HepG2 (cell line): Measurements from ENCODE around the gene PLB1. TPM values are rescaled to one million over a fixed set of nuclear protein-coding genes. Genes with fewer than 3 reads are reported as not detected.

Experiments used
- ATAC-seq: fragments of 200-7000 bp; cut with Tn5 transposase; 3 replicates; pipeline ENCODE4 v1.9.1; 2020; ENCODE audit warnings: mild to moderate bottlenecking, moderate library complexity
- BruUV-seq: library from RNA; stranded (reverse); fragments of 400-500 nt; replicated peaks from 2 replicates; lab custom pipeline; 2021; lab: Mats Ljungman, UMichigan
- CTCF ChIA-PET: fragments of 300-600 bp; formaldehyde crosslinking; extraction: SDS; loops from one replicate; lab custom pipeline; 2021; ENCODE audit warnings: low total read pairs, inconsistent platforms, low intra/inter-chr PET ratio; lab: Yijun Ruan, JAX
- POLR2A ChIA-PET: fragments of 350-600 bp; sonication (Branson Sonifier 250); formaldehyde crosslinking; loops from one replicate; lab custom pipeline; 2020; ENCODE audit warnings: antibody characterized with exemption, inconsistent platforms; lab: Yijun Ruan, JAX
- DNase-seq: peaks from one replicate; pipeline ENCODE4 v3.0.0-alpha.2; 2015; ENCODE audit warnings: low spot score
- FAIRE-seq: peaks from 3 replicates; lab custom pipeline; 2011; peaks lifted over from hg19 to GRCh38; lab: Jason Lieb, UNC
- H2AFZ ChIP-seq: one replicate; pipeline ENCODE4 v1.6.1; 2011; ENCODE audit warnings: low read length, inconsistent platforms
- H3K27ac ChIP-seq: fragments of 300-600 bp; 3 replicates; pipeline ENCODE4 v1.8.0; 2011; ENCODE audit warnings: mixed run types, mild to moderate bottlenecking, mixed read lengths, low read length, inconsistent platforms; ENCODE audit not compliant: insufficient read depth; ENCODE audit errors: extremely low read length
- H3K27me3 ChIP-seq, 2 experiments: fragments of 200-600 bp in 1 of 2; 2 replicates in 1 of 2; 3 replicates in 1 of 2; pipeline versions ENCODE4 v1.6.0 to v1.8.0; 2011; ENCODE audit warnings: low read length in 2 of 2, mild to moderate bottlenecking in 2 of 2, moderate library complexity in 2 of 2, inconsistent platforms in 1 of 2; ENCODE audit not compliant: insufficient read depth in 2 of 2, control insufficient read depth in 1 of 2
- H3K36me3 ChIP-seq, 2 experiments: fragments of 200-600 bp in 1 of 2; replicated peaks in 1 of 2; 2 replicates in 1 of 2; 3 replicates in 1 of 2; pipeline versions ENCODE4 v1.5.1 to v1.8.0; 2011; ENCODE audit warnings: low read length in 2 of 2, inconsistent platforms in 1 of 2; ENCODE audit not compliant: insufficient read depth in 2 of 2, control insufficient read depth in 1 of 2
- H3K4me1 ChIP-seq: 2 replicates; pipeline ENCODE4 v1.5.1; 2012; ENCODE audit warnings: low read length, inconsistent platforms; ENCODE audit not compliant: insufficient read depth
- H3K4me2 ChIP-seq: 2 replicates; pipeline ENCODE4 v1.6.0; 2011; ENCODE audit warnings: low read depth, low read length, inconsistent platforms
- H3K4me3 ChIP-seq, 3 experiments: fragments of 200-600 bp in 1 of 3; sonication (generic), shearing (Covaris generic) in 1 of 3; replicated peaks in 1 of 3; 2 replicates each; pipeline ENCODE4 v1.5.1; 2011 to 2016; ENCODE audit warnings: low read length in 3 of 3, inconsistent platforms in 2 of 3, low read depth in 2 of 3, mild to moderate bottlenecking in 2 of 3, control low read depth in 1 of 3, mixed read lengths in 1 of 3; ENCODE audit not compliant: insufficient read depth in 1 of 3
- H3K79me2 ChIP-seq: one replicate; pipeline ENCODE4 v1.6.1; 2011; ENCODE audit warnings: low read length, inconsistent platforms; ENCODE audit not compliant: insufficient read depth
- H3K9ac ChIP-seq: 2 replicates; pipeline ENCODE4 v1.6.0; 2011; ENCODE audit warnings: mild to moderate bottlenecking, low read depth, low read length, inconsistent platforms; ENCODE audit not compliant: insufficient read depth
- H3K9me3 ChIP-seq: 2 replicates; pipeline ENCODE4 v1.5.1; 2012; ENCODE audit warnings: mild to moderate bottlenecking, low read length
- H4K20me1 ChIP-seq: 2 replicates; pipeline ENCODE4 v1.6.0; 2011; ENCODE audit warnings: inconsistent platforms, mild to moderate bottlenecking, low read length, moderate library complexity; ENCODE audit not compliant: insufficient read depth
- ARNT ChIP-seq: fragments of 450-650 bp; IDR thresholded peaks from 2 replicates; pipeline ENCODE4 v1.6.1; 2017
- ATAD3A ChIP-seq: sonication (generic); formaldehyde crosslinking; IDR thresholded peaks from 2 replicates; pipeline ENCODE4 v1.4.0; 2020; ENCODE audit warnings: missing genetic modification reagents
- BRCA1 ChIP-seq: sonication (generic); formaldehyde crosslinking; IDR thresholded peaks from 2 replicates; pipeline ENCODE4 v1.4.0; 2020; ENCODE audit warnings: missing genetic modification reagents
- CEBPZ ChIP-seq: IDR thresholded peaks from 2 replicates; pipeline ENCODE4 v1.6.1; 2012; ENCODE audit warnings: low read length, improper control_type of control experiment
- NFYC ChIP-seq: IDR thresholded peaks from 2 replicates; pipeline ENCODE4 v1.6.1; 2016; ENCODE audit warnings: missing genetic modification reagents, missing compliant biosample characterization
- RBM39 ChIP-seq: fragments of 200-400 bp; formaldehyde crosslinking; IDR thresholded peaks from one replicate; pipeline ENCODE4 v1.6.1; 2018; ENCODE audit warnings: antibody characterized with exemption, mild to moderate bottlenecking, low read depth, low read length; ENCODE audit not compliant: poor library complexity, severe bottlenecking
- SRSF4 ChIP-seq: fragments of 200-400 bp; formaldehyde crosslinking; IDR thresholded peaks from one replicate; pipeline ENCODE4 v1.6.1; 2018; ENCODE audit warnings: mild to moderate bottlenecking, low read depth, low read length, moderate library complexity; ENCODE audit not compliant: poor library complexity, severe bottlenecking
- ZNF296 ChIP-seq: sonication (generic); formaldehyde crosslinking; conservative IDR thresholded peaks from 2 replicates; pipeline ENCODE4 v1.5.0; 2020; ENCODE audit warnings: mild to moderate bottlenecking, missing genetic modification reagents
- ZNF746 ChIP-seq: sonication (generic); formaldehyde crosslinking; IDR thresholded peaks from 2 replicates; pipeline ENCODE4 v1.8.0; 2022; ENCODE audit warnings: mild to moderate bottlenecking, missing genetic modification reagents
- ZUFSP ChIP-seq: sonication (generic); formaldehyde crosslinking; IDR thresholded peaks from 2 replicates; pipeline ENCODE4 v1.9.0; 2021; ENCODE audit warnings: missing genetic modification reagents, mild to moderate bottlenecking, borderline replicate concordance
- WGBS: methylation state at CpG from one replicate; pipeline ENCODE4 v1.1.6; 2017; ENCODE audit warnings: low lambda C conversion rate; 5-methylcytosine and 5-hydroxymethylcytosine counted together
- in situ Hi-C: cut with HindIII; loops from 2 replicates; pipeline ENCODE4 v1.10.0; 2017; ENCODE audit warnings: low pct_unique_long_range_greater_than_20kb; ENCODE audit not compliant: extremely low pct_ligation_motif_present
- intact Hi-C: fragments of 100-400 bp; cut with micrococcal nuclease; formaldehyde crosslinking; loops from one replicate; pipeline ENCODE4 v1.10.0; 2022; ENCODE audit not compliant: unreplicated experiment
- polyA plus RNA-seq, 8 experiments: library from polyadenylated mRNA; depleted of rRNA in 3 of 8; stranded (reverse) in 7 of 8; unstranded in 1 of 8; fragments of >200 nt; fragmentation: Illumina TruSeq in 4 of 8; extraction: Trizol in 4 of 8; gene quantifications; 2 replicates each; pipeline versions ENCODE4 v1.2.1 to v1.2.3, GENCODE V29; 2011 to 2016; ENCODE audit warnings: low read depth in 4 of 8, missing spikeins in 1 of 8, mixed read lengths in 1 of 8; ENCODE audit not compliant: insufficient read depth in 1 of 8
- total RNA-seq, 5 experiments: library from RNA; depleted of rRNA; stranded (reverse); fragments of >200 nt; fragmentation: Illumina TruSeq; extraction: Trizol; gene quantifications; 2 replicates each; pipeline ENCODE4 v1.2.3, GENCODE V29; 2016; ENCODE audit warnings: low read depth in 1 of 5
- TF ChIP-seq, protein P1 (sequence below): sonication (generic); formaldehyde crosslinking; IDR thresholded peaks from 2 replicates; pipeline ENCODE4 v1.4.0; 2020; ENCODE audit warnings: missing genetic modification reagents
- TF ChIP-seq, protein P2 (sequence below): IDR thresholded peaks from 2 replicates; pipeline ENCODE4 v1.6.1; 2016; ENCODE audit warnings: low read depth
- TF ChIP-seq, protein P3 (sequence below): sonication (generic); formaldehyde crosslinking; IDR thresholded peaks from 2 replicates; pipeline ENCODE4 v1.4.0; 2020; ENCODE audit warnings: mild to moderate bottlenecking, missing genetic modification reagents, borderline replicate concordance

The PLB1 gene
- total and polyA plus RNA-seq, 2 of the 13 experiments (the other 11 are each of a cell fraction or from before 2014, with no cell fraction given), result 0.20 to 1.8 TPM

GRCh38 chr2:28591711-28592335 lies 96.0 kb downstream of the PLB1 start (continued):
- TF ChIP-seq ATAD3A (no peak), BRCA1 (CRISPR knock-in tag) (no peak), NFYC (CRISPR knock-in tag) (no peak), ZNF746 (CRISPR knock-in tag) (no peak)

- intact Hi-C loops, result no loop called here
- Histone ChIP-seq H3K79me2 (no peaks in the 10 kb centered on the region), H3K4me1 (peaks cover 16% of the 10 kb centered on the region), H3K4me3 (no peak overlapping the region), H2AFZ (no peak overlapping the region), H3K9ac (no peak overlapping the region), H3K9me3 (no peaks in the 10 kb centered on the region), H4K20me1 (no peaks in the 10 kb centered on the region), H3K36me3 (no peaks in the 10 kb centered on the region), H3K27ac (no peak overlapping the region), H3K4me2 (no peak overlapping the region), H3K27me3 (peaks cover 6 to 43% of the 10 kb centered on the region in 2 experiments; a peak in 4 of 5 replicates)
- ChIA-PET CTCF (no interaction called here), POLR2A (interaction anchor here (5.1 kb wide), 1 partner anchor 159 kb away, joined by 25 read pairs; the partner anchor contains the start of gene PPP1CB)
- no TSS peak for BruUV-seq
- DNase-seq (no peak), FAIRE-seq (no peak), ATAC-seq (no peak)
- in situ Hi-C loops, result loop anchor here (10.0 kb wide), 1 partner anchor 162 kb away; the partner anchor contains the start of gene PPP1CB
- 73% methylated on average over 3 of the region's 3 CpGs for WGBS
- TF ChIP-seq RBM39 (no peak), ARNT (no peak), ZNF296 (CRISPR knock-in tag) (no peak), CEBPZ (no peak), SRSF4 (no peak), ZUFSP (CRISPR knock-in tag) (no peak)
- TF ChIP-seq, protein P1, sequence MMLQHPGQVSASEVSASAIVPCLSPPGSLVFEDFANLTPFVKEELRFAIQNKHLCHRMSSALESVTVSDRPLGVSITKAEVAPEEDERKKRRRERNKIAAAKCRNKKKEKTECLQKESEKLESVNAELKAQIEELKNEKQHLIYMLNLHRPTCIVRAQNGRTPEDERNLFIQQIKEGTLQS (CRISPR knock-in tag), result no peak
- TF ChIP-seq, protein P2, sequence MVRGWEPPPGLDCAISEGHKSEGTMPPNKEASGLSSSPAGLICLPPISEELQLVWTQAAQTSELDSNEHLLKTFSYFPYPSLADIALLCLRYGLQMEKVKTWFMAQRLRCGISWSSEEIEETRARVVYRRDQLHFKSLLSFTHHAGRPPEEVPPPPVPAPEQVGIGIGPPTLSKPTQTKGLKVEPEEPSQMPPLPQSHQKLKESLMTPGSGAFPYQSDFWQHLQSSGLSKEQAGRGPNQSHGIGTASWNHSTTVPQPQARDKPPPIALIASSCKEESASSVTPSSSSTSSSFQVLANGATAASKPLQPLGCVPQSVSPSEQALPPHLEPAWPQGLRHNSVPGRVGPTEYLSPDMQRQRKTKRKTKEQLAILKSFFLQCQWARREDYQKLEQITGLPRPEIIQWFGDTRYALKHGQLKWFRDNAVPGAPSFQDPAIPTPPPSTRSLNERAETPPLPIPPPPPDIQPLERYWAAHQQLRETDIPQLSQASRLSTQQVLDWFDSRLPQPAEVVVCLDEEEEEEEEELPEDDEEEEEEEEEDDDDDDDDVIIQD (CRISPR knock-in tag), result no peak
- TF ChIP-seq, protein P3, sequence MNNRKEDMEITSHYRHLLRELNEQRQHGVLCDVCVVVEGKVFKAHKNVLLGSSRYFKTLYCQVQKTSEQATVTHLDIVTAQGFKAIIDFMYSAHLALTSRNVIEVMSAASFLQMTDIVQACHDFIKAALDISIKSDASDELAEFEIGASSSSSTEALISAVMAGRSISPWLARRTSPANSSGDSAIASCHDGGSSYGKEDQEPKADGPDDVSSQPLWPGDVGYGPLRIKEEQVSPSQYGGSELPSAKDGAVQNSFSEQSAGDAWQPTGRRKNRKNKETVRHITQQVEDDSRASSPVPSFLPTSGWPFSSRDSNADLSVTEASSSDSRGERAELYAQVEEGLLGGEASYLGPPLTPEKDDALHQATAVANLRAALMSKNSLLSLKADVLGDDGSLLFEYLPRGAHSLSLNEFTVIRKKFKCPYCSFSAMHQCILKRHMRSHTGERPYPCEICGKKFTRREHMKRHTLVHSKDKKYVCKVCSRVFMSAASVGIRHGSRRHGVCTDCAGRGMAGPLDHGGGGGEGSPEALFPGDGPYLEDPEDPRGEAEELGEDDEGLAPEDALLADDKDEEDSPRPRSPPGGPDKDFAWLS, result no peak
Observed at GRCh38 chr2:28592481-28592880, 96.6 kb downstream of the PLB1 start.
